Fibroblast of lung (primary cell): ENCODE data around the gene PDGFA. TPM values are rescaled to one million over a fixed set of nuclear protein-coding genes. Genes with fewer than 3 reads are reported as not detected.

Experiments
- DNase-seq, 2 donors: peaks; one replicate each; pipeline versions ENCODE4 v3.0.0 to v3.0.0-alpha.2; 2010; ENCODE audit warnings: low read depth in 2 of 2
- H2AFZ ChIP-seq: 2 replicates; pipeline ENCODE4 v1.5.1; 2012; ENCODE audit warnings: low read length, control low read depth, inconsistent platforms
- H3K27ac ChIP-seq: 2 replicates; pipeline ENCODE4 v1.5.1; 2011; ENCODE audit warnings: low read length, control low read depth; ENCODE audit not compliant: insufficient read depth
- H3K27me3 ChIP-seq: 2 replicates; pipeline ENCODE4 v1.5.1; 2011; ENCODE audit warnings: mild to moderate bottlenecking, low read length; ENCODE audit not compliant: control insufficient read depth, insufficient read depth
- H3K36me3 ChIP-seq: 2 replicates; pipeline ENCODE4 v1.5.1; 2011; ENCODE audit warnings: low read length; ENCODE audit not compliant: control insufficient read depth, insufficient read depth
- H3K4me1 ChIP-seq: 2 replicates; pipeline ENCODE4 v1.5.1; 2011; ENCODE audit warnings: low read length; ENCODE audit not compliant: control insufficient read depth, insufficient read depth; ENCODE audit errors: extremely low read depth
- H3K4me2 ChIP-seq: 2 replicates; pipeline ENCODE4 v1.5.1; 2011; ENCODE audit warnings: low read length, control low read depth; ENCODE audit not compliant: insufficient read depth; ENCODE audit errors: extremely low read depth
- H3K4me3 ChIP-seq, 4 experiments: fragments of 200-600 bp in 1 of 4; sonication (generic) in 1 of 4; replicated peaks in 1 of 4; 2 replicates each; pipeline ENCODE4 v1.5.1; 2011 to 2016; ENCODE audit warnings: low read length in 4 of 4, low read depth in 3 of 4, mild to moderate bottlenecking in 3 of 4, control low read depth in 2 of 4, inconsistent platforms in 1 of 4, mixed read lengths in 1 of 4; ENCODE audit not compliant: insufficient read depth in 1 of 4; ENCODE audit errors: control extremely low read depth in 1 of 4
- H3K79me2 ChIP-seq: 2 replicates; pipeline ENCODE4 v1.5.1; 2012; ENCODE audit warnings: mild to moderate bottlenecking, low read length, inconsistent platforms; ENCODE audit not compliant: control insufficient read depth, insufficient read depth
- H3K9ac ChIP-seq: 2 replicates; pipeline ENCODE4 v1.5.1; 2011; ENCODE audit warnings: mild to moderate bottlenecking, low read length, control low read depth; ENCODE audit not compliant: insufficient read depth
- H3K9me3 ChIP-seq: 2 replicates; pipeline ENCODE4 v1.5.1; 2012; ENCODE audit warnings: low read depth, low read length; ENCODE audit not compliant: control insufficient read depth, insufficient read depth
- H4K20me1 ChIP-seq: 2 replicates; pipeline ENCODE4 v1.5.1; 2011; ENCODE audit warnings: low read length; ENCODE audit not compliant: control insufficient read depth, insufficient read depth; ENCODE audit errors: extremely low read depth
- EZH2 ChIP-seq: IDR thresholded peaks from 2 replicates; pipeline ENCODE4 v1.5.1; 2012; ENCODE audit warnings: low read length, control low read depth, mild to moderate bottlenecking; ENCODE audit errors: missing control alignments
- polyA plus RNA-seq, 2 donors: library from polyadenylated mRNA; depleted of rRNA in 1 of 2; stranded (reverse) in 1 of 2; unstranded in 1 of 2; fragments of >200 nt; gene quantifications; 2 replicates each; pipeline ENCODE4 v1.2.1, GENCODE V29; 2011 to 2012; ENCODE audit warnings: missing spikeins in 1 of 2
- total RNA-seq: library from RNA; depleted of rRNA; stranded (reverse); fragments of >200 nt; gene quantifications from 2 replicates; pipeline ENCODE4 v1.2.1, GENCODE V29; 2014
- TF ChIP-seq, protein P1 (sequence below), 2 donors: IDR thresholded peaks in 1 of 2; conservative IDR thresholded peaks in 1 of 2; 1 replicate in 1 of 2; 2 replicates in 1 of 2; pipeline ENCODE4 v1.5.1; 2011 to 2012; ENCODE audit warnings: low read length in 2 of 2, control low read depth in 1 of 2, inconsistent platforms in 1 of 2, low read depth in 1 of 2, mild to moderate bottlenecking in 1 of 2

The PDGFA gene
- total and polyA plus RNA-seq, 2 donors (not counting 1 experiment from before 2014, with no cell fraction given), result 13.5 to 16.9 TPM

DNA sequence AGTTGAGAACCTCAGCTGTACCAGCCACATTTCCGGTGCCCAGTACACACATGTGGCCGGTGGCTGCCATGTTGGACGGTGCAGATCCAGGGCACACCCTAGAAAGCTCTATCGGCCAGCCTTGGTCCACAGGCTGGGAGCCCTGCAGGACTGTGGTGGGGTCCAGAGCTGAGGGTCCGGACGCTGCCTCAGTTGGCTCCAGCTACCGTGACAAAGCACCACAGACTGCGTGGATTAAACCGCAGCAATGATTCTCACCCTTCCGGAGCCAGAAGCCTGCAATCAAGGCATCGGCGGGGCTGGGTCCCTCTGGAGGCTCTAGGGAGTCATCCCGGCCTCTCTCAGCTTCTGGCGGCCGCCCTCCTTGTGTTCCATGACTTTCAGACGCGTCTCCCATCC, 50.1 kb downstream of the PDGFA start:
- H3K4me1 ChIP-seq, result peaks cover 16% of the 10 kb centered on the region
- no peak overlapping the region for H3K4me2 ChIP-seq
- DNase-seq, result no peak
- H3K4me3 ChIP-seq, result no peak overlapping the region
- no peak overlapping the region for H3K9ac ChIP-seq
- H3K36me3 ChIP-seq, result no peaks in the 10 kb centered on the region
- no peaks in the 10 kb centered on the region for H3K9me3 ChIP-seq
- H2AFZ ChIP-seq, result no peak overlapping the region
- no peaks in the 10 kb centered on the region for H4K20me1 ChIP-seq
- H3K27me3 ChIP-seq, result no peaks in the 10 kb centered on the region
- no peaks in the 10 kb centered on the region for H3K79me2 ChIP-seq
- TF ChIP-seq, protein P1, sequence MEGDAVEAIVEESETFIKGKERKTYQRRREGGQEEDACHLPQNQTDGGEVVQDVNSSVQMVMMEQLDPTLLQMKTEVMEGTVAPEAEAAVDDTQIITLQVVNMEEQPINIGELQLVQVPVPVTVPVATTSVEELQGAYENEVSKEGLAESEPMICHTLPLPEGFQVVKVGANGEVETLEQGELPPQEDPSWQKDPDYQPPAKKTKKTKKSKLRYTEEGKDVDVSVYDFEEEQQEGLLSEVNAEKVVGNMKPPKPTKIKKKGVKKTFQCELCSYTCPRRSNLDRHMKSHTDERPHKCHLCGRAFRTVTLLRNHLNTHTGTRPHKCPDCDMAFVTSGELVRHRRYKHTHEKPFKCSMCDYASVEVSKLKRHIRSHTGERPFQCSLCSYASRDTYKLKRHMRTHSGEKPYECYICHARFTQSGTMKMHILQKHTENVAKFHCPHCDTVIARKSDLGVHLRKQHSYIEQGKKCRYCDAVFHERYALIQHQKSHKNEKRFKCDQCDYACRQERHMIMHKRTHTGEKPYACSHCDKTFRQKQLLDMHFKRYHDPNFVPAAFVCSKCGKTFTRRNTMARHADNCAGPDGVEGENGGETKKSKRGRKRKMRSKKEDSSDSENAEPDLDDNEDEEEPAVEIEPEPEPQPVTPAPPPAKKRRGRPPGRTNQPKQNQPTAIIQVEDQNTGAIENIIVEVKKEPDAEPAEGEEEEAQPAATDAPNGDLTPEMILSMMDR (conservative IDR thresholded peaks at IDR 0.05 in 1 of 2, IDR thresholded peaks at IDR 0.05 in 1 of 2; ENCODE audit: low read depth in 1 of 2, low read length in 2 of 2), result no peak
- TF ChIP-seq EZH2, result no peak
- H3K27ac ChIP-seq, result no peak overlapping the region

DNA sequence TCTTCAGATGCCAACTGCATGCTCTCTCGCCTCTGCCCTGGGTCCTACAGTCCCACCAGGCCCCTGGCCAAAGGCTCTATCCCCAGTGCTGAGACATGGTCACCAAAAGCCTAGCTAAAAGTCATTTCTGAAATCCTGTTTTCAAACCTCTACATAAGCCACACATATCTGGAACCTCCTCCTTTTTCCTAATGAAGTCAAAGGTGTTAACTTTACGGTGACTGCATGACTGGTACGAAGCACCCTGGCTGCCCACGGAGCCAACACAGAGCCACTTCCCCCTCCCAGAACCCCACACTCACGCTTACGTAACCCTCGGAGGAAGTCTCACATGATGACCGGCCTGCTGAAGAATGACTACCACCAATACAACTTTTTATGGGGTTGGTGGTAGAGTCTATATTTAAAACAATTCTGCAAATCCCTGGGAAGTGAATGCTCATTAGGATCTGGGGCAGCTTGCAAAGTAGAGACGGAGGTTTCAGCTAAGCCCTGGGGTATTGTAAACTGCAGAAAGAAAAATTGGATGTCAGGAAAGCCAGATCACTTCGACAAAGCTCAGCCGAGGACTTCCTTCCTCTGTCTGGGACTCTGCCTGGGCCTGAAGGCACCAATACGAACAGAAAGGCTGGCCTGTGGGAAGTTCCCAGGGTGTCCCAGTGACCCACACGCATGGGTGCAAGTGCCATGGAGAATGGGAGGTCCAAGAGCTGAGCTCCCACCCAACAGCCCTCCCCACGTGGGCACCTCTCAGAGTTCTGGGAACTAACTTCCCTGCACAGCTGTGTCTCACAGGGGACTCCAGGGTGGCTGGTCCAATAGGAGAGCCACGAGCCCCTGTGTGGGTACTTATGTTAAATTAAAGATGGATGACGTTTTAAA, 50.7 kb downstream of the PDGFA start:
- H3K27ac ChIP-seq, result no peak overlapping the region
- H3K79me2 ChIP-seq, result no peaks in the 10 kb centered on the region
- no peak overlapping the region for H2AFZ ChIP-seq
- H3K9ac ChIP-seq, result no peak overlapping the region
- TF ChIP-seq, protein P1 (conservative IDR thresholded peaks at IDR 0.05 in 1 of 2, IDR thresholded peaks at IDR 0.05 in 1 of 2; ENCODE audit: low read depth in 1 of 2, low read length in 2 of 2), result no peak
- TF ChIP-seq EZH2, result no peak
- DNase-seq, result peak in 1 of 2 donors; percentile 63
- H4K20me1 ChIP-seq, result no peaks in the 10 kb centered on the region
- no peak overlapping the region for H3K4me3 ChIP-seq
- H3K9me3 ChIP-seq, result no peaks in the 10 kb centered on the region
- peaks cover 16% of the 10 kb centered on the region for H3K4me1 ChIP-seq
- no peak overlapping the region for H3K4me2 ChIP-seq
- no peaks in the 10 kb centered on the region for H3K27me3 ChIP-seq
- H3K36me3 ChIP-seq, result no peaks in the 10 kb centered on the region

DNA sequence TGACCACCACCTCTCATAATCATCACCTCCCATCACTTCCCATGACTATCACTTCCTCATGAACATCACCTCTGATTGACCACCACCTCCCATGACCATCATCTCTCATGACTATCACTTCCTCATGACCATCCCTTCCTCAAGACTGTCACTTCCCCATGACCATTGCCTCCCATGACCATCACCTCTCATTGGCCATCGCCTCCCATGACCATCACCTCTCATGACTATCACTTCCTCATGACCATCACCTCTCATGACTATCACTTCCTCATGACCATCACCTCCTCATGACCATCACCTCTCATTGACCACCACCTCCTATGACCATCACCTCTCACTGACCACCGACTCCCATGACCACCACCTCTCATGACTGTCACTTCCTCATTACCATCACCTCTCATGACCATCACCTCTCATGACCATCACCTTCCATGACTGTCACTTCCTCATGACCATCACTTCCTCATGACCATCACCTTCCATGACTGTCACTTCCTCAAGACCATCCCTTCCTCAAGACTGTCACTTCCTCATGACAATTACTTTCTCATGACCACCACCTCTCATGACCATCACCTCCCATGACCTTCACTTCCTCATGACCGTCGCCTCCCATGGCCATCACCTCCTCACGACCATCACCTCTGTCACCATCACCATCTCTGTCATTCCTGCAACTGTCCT, 51.6 kb downstream of the PDGFA start:
- H3K4me3 ChIP-seq, result no peak overlapping the region
- H4K20me1 ChIP-seq, result no peaks in the 10 kb centered on the region
- TF ChIP-seq EZH2, result no peak
- TF ChIP-seq, protein P1 (conservative IDR thresholded peaks at IDR 0.05 in 1 of 2, IDR thresholded peaks at IDR 0.05 in 1 of 2; ENCODE audit: low read depth in 1 of 2, low read length in 2 of 2), result no peak
- H3K27me3 ChIP-seq, result no peaks in the 10 kb centered on the region
- no peak for DNase-seq
- peaks cover 16% of the 10 kb centered on the region for H3K4me1 ChIP-seq
- no peak overlapping the region for H3K27ac ChIP-seq
- no peak overlapping the region for H2AFZ ChIP-seq
- H3K79me2 ChIP-seq, result no peaks in the 10 kb centered on the region
- no peaks in the 10 kb centered on the region for H3K36me3 ChIP-seq
- H3K9me3 ChIP-seq, result no peaks in the 10 kb centered on the region
- H3K9ac ChIP-seq, result no peak overlapping the region
- H3K4me2 ChIP-seq, result no peak overlapping the region
